Transverse colon (tissue), 4 donors: ENCODE results near the gene SPP1. TPM values are rescaled to one million over a fixed set of nuclear protein-coding genes. Genes with fewer than 3 reads are reported as not detected.

Experiments used
- DNase-seq: peaks from one replicate; pipeline ENCODE4 v3.0.0-alpha.2; 2019
- H3K27ac ChIP-seq, 4 donors: fragments of 200-600 bp; sonication (generic); 2 replicates each; pipeline ENCODE4 v1.5.1; 2016 to 2018; ENCODE audit warnings: inconsistent platforms in 4 of 4
- H3K27me3 ChIP-seq: fragments of 200-600 bp; sonication (generic); 2 replicates; pipeline ENCODE4 v1.5.1; 2017; ENCODE audit warnings: inconsistent platforms
- H3K36me3 ChIP-seq, 4 donors: fragments of 200-600 bp; sonication (generic); 2 replicates each; pipeline ENCODE4 v1.5.1; 2017 to 2019; ENCODE audit warnings: inconsistent platforms in 4 of 4
- H3K4me1 ChIP-seq, 4 donors: fragments of 200-600 bp; sonication (generic); 2 replicates each; pipeline ENCODE4 v1.5.1; 2017 to 2020; ENCODE audit warnings: inconsistent platforms in 4 of 4
- H3K4me3 ChIP-seq, 4 donors: fragments of 200-600 bp; sonication (generic); 1 replicate in 1 of 4; 2 replicates in 3 of 4; pipeline versions ENCODE4 v1.5.1 to v1.6.1; 2017 to 2019; ENCODE audit warnings: inconsistent platforms in 4 of 4
- H3K9me3 ChIP-seq, 2 donors: fragments of 200-600 bp; sonication (generic); 2 replicates each; pipeline ENCODE4 v1.5.1; 2017 to 2019; ENCODE audit warnings: inconsistent platforms in 2 of 2
- EP300 ChIP-seq: sonication (generic); formaldehyde crosslinking; IDR thresholded peaks from one replicate; pipeline ENCODE4 v1.6.1; 2017; ENCODE audit warnings: antibody characterized with exemption, low read depth
- POLR2A ChIP-seq: fragments of 450-650 bp; IDR thresholded peaks from one replicate; pipeline ENCODE4 v1.6.1; 2016; ENCODE audit warnings: antibody characterized with exemption, mild to moderate bottlenecking, moderate library complexity
- POLR2AphosphoS5 ChIP-seq, 3 donors: sonication (generic); formaldehyde crosslinking; IDR thresholded peaks; one replicate each; pipeline ENCODE4 v1.6.1; 2016; ENCODE audit warnings: antibody characterized with exemption in 3 of 3
- WGBS, 2 donors: methylation state at CpG; one replicate each; pipeline ENCODE4 v1.1.5; 2018; ENCODE audit warnings: low coverage in 1 of 2; 5-methylcytosine and 5-hydroxymethylcytosine counted together
- in situ Hi-C, 4 donors: fragments of 200-750 bp; cut with MboI; loops; one replicate each; pipeline versions ENCODE4 v1.15.0 to v1.15.1; 2017; ENCODE audit warnings: low sequenced_read_pairs in 3 of 4, low pct_ligation_motif_present in 1 of 4, low pct_unique_long_range_greater_than_20kb in 1 of 4
- intact Hi-C: fragments of 100-400 bp; cut with DNase I; formaldehyde crosslinking; loops from one replicate; pipeline ENCODE4 v1.15.1; 2023; ENCODE audit warnings: low total_unique reads
- total RNA-seq, 4 donors: library from RNA; depleted of rRNA; stranded (reverse); fragments of >200 nt; gene quantifications; one replicate each; pipeline ENCODE4 v1.1.0, GENCODE V29; 2016
- TF ChIP-seq, protein P1 (sequence below), 5 experiments: fragments of 200-600 bp in 3 of 5; fragments of 450-650 bp in 2 of 5; sonication (generic) in 3 of 5; IDR thresholded peaks; 1 replicate in 2 of 5; 2 replicates in 3 of 5; pipeline ENCODE4 v1.5.1; 2016 to 2017; ENCODE audit warnings: antibody characterized with exemption in 5 of 5, inconsistent platforms in 3 of 5, mild to moderate bottlenecking in 2 of 5, moderate library complexity in 1 of 5

Gene SPP1
- total RNA-seq, 4 donors from 2014 or later = 5.6 to 23.5 (median 13.7) TPM

GRCh38 chr4:88006956-88007303 lies 31.4 kb downstream of the SPP1 start:
- no peak for DNase-seq
- 51% methylated on average over 10 of the region's 10 CpGs; no CpG with 5 or more reads in 1 of the 2 donors for WGBS, 2 donors
- Histone ChIP-seq H3K36me3 (no peaks in the 10 kb centered on the region), H3K4me3 (peak overlapping the region in 3 of 4 donors; percentile 80 to 90 (median 88)), H3K4me1 (peaks cover 0 to 29% (median 17%) of the 10 kb centered on the region in 4 donors), H3K9me3 (no peaks in the 10 kb centered on the region), H3K27ac (peak overlapping the region; percentile 86 to 94 (median 92)), H3K27me3 (no peaks in the 10 kb centered on the region)
- intact Hi-C loops = no loop called here
- TF ChIP-seq POLR2A = no peak
- no peak for TF ChIP-seq EP300
- TF ChIP-seq, protein P1, sequence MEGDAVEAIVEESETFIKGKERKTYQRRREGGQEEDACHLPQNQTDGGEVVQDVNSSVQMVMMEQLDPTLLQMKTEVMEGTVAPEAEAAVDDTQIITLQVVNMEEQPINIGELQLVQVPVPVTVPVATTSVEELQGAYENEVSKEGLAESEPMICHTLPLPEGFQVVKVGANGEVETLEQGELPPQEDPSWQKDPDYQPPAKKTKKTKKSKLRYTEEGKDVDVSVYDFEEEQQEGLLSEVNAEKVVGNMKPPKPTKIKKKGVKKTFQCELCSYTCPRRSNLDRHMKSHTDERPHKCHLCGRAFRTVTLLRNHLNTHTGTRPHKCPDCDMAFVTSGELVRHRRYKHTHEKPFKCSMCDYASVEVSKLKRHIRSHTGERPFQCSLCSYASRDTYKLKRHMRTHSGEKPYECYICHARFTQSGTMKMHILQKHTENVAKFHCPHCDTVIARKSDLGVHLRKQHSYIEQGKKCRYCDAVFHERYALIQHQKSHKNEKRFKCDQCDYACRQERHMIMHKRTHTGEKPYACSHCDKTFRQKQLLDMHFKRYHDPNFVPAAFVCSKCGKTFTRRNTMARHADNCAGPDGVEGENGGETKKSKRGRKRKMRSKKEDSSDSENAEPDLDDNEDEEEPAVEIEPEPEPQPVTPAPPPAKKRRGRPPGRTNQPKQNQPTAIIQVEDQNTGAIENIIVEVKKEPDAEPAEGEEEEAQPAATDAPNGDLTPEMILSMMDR (IDR thresholded peaks at IDR 0.05) = no peak
- no peak for TF ChIP-seq POLR2AphosphoS5 (IDR thresholded peaks at IDR 0.05)
- in situ Hi-C loops = no loop called here

GRCh38 chr4:88007304-88008121 lies 32.0 kb downstream of the SPP1 start, which contains the start of gene PKD2:
Gene PKD2 (plus strand): TSS chr4:88007635. CDS start chr4:88007734, 99 bp downstream.
- intact Hi-C loops = no loop called here
- WGBS, 2 donors = 1% methylated on average over 42 of the region's 116 CpGs; no CpG with 5 or more reads in 1 of the 2 donors

DNA sequence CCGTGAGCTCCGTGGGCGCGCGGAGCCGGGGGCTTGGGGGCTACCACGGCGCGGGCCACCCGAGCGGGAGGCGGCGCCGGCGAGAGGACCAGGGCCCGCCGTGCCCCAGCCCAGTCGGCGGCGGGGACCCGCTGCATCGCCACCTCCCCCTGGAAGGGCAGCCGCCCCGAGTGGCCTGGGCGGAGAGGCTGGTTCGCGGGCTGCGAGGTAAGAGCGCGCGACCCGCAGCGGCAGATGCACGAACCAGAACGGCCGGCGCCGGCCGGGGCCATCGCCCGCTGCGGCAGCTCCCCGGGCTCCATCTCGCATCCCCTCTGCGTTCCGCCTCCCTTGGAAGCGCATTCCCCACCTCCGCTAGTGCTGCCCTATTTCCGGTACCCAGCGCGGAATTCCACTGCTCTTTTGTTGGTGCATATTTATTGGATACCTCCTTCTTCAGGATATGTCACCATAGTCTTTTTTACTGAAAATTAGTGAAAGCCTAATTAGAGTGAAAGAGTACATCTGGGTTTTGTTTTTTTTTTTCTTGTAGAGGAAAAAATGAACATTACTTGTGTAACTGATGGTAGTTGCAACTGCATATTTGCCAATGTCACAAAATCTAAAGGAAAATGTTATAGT lies 32.7 kb downstream of the SPP1 start:
- peaks cover 0 to 39% (median 18%) of the 10 kb centered on the region in 4 donors for H3K4me1 ChIP-seq
- no peaks in the 10 kb centered on the region for H3K9me3 ChIP-seq
- intact Hi-C loops (no loop called here), in situ Hi-C loops (no loop called here)
- peak; percentile 34 for DNase-seq
- H3K27me3 ChIP-seq = no peaks in the 10 kb centered on the region
- peak overlapping the region; percentile 80 to 90 (median 89) for H3K4me3 ChIP-seq
- H3K36me3 ChIP-seq = no peaks in the 10 kb centered on the region
- no peak for TF ChIP-seq POLR2A
- TF ChIP-seq, protein P1 (IDR thresholded peaks at IDR 0.05) = no peak
- no peak for TF ChIP-seq POLR2AphosphoS5 (IDR thresholded peaks at IDR 0.05)
- TF ChIP-seq EP300 = no peak
- 1% methylated on average over 50 of the region's 51 CpGs; no CpG with 5 or more reads in 1 of the 2 donors for WGBS, 2 donors
- peak overlapping the region; percentile 86 to 94 (median 92) for H3K27ac ChIP-seq

More at GRCh38 chr4:88007304-88008121, 32.0 kb downstream of the SPP1 start, which contains the start of gene PKD2:
- Histone ChIP-seq H3K4me3 (peak within 1 kb of the TSS; percentile 80 to 90 (median 89)), H3K9me3 (no peaks in the 10 kb centered on the region), H3K27ac (peak within 1 kb of the TSS; percentile 86 to 94 (median 92)), H3K27me3 (no peaks in the 10 kb centered on the region), H3K4me1 (peaks cover 0 to 31% (median 18%) of the 10 kb centered on the region in 4 donors), H3K36me3 (no peaks in the 10 kb centered on the region)
- in situ Hi-C loops = no loop called here
- DNase-seq = peak; percentile 86
- TF ChIP-seq POLR2AphosphoS5 (IDR thresholded peaks at IDR 0.05) = peak; percentile 56 to 73 (median 59)
- TF ChIP-seq, protein P1 (IDR thresholded peaks at IDR 0.05) = no peak
- peak; percentile 23 for TF ChIP-seq POLR2A
- no peak for TF ChIP-seq EP300

- WGBS, 2 donors = 20 to 24% methylated on average over 5 of the region's 5 CpGs
- Histone ChIP-seq H3K36me3 (no peaks in the 10 kb centered on the region), H3K27ac (peak overlapping the region; percentile 86 to 94 (median 92)), H3K4me3 (peak overlapping the region; percentile 80 to 90 (median 89)), H3K9me3 (no peaks in the 10 kb centered on the region), H3K4me1 (peaks cover 0 to 42% (median 18%) of the 10 kb centered on the region in 4 donors), H3K27me3 (no peaks in the 10 kb centered on the region)
- TF ChIP-seq, protein P1 (IDR thresholded peaks at IDR 0.05) = no peak
- TF ChIP-seq POLR2A = no peak
- TF ChIP-seq POLR2AphosphoS5 (IDR thresholded peaks at IDR 0.05) = peak in 1 of 3 donors; percentile 27
- TF ChIP-seq EP300 = no peak
- in situ Hi-C loops = no loop called here
- no peak for DNase-seq
- intact Hi-C loops = no loop called here
Observed at GRCh38 chr4:88008743-88009171, 33.2 kb downstream of the SPP1 start.
